DMS53 (cell line): Measurements from ENCODE around the gene TSPEAR.
"Not testable (repeated sequence)": the region's sequence is repeated elsewhere in the genome, so short reads cannot be mapped to it uniquely, and the experiment has no call there.

Experiments used
- DNase-seq: peaks from one replicate; lab custom pipeline; 2025; lab: John Stamatoyannopoulos, UW

Gene TSPEAR

GRCh38 chr21:44684077-44684476 is 27.3 kb downstream of the TSPEAR start:
- DNase-seq, result no peak

- DNase-seq, result no peak
These were observed 28.7 kb downstream of the TSPEAR start for GRCh38 chr21:44682580-44683151.

DNA sequence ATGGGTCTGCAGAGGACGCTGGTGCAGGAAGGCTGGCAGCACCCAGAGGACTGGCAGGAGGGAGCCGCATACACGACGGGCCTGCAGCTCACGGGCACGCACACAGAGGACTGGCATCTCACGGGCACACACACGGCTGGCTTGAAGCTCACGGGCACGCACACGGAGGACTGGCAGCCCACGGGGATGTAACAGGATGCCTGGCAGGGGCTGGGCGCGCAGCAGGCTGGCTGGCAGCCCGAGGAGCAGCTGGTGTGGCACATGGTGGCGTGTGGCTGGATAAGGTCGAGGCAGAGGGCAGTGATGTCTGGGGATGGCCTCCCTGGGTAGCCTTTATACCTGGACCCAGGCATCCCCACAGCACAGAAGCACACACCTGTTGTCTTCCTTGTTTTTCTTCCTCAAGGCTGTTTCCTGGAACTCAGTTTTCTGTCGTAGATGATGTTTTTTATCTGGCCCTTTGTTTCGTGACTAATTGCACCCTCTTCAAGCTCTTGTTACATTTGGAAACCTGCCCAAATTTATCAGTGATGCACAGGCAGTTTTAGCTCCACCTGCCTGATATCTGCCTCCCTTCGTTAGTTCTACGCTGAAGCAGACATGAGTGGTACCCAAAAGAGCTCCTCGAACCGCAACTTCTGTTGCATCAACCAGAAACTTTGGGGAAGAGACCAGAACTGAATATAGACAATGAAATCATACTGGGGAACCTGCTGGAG is 29.4 kb downstream of the TSPEAR start, which contains the start of gene KRTAP12-1:
TSS of gene KRTAP12-1 (minus strand) at position 303 of the 719 bp plus-strand sequence. CDS start at position 263, 40 bp downstream.
- no peak for DNase-seq

GRCh38 chr21:44681152-44681551 is 30.2 kb downstream of the TSPEAR start:
- DNase-seq, result no peak

DNA sequence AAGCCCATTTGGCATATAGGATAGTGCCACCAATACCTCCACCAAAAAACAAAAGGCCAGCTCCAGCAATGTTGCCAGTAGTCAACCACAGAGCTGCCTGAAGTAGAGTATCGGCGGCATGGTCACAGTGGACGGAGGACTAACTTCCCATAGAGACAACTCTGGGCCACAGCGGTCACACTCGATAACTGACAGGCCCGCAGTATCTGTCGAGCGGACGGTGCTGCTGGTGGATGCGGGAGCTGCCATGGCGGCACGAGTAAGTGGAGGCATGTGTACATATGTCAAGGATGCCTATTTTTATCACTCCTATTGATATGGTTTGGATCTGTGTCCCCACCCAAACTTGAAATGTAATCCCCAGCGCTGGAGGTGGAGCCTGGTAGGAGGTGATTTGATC is 33.5 kb downstream of the TSPEAR start:
- DNase-seq, result no peak

GRCh38 chr21:44671911-44672310 is 39.5 kb downstream of the TSPEAR start:
- no peak for DNase-seq

DNA sequence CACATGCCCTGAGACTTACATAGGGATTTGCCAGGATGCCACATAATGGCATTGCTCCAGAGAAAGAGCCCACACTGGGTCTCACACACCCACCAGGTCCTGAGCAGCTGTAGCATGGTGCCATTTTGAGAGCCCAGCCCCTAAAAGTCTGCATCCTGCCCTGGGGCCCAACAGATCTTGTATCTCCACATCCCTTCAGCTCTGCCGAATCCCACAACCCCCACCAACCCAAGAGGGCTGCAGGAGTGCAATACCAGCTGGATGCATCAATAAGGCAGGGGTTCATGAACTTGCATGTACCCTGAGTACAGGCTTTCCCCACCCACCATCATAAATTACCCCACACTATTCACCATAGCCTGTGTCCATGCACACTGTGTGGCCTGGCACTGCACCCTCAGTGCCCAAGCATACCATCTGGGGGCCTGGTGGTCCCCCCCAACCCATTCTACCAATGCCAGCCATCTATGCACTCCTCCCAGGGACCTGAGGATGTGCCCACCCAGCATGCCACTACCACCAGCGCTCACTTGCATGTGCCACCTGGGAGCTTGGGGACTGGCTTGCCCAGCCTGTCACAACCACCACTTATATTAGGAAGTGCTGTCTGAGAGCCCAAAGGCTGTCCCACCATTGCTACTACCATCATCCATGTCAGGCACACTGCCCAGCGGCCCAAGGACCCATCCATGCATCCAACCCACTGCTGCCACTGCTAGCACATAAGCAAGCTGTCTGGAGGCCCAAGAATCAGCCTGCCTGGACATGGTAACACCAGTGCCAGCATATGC is 40.5 kb downstream of the TSPEAR start:
- DNase-seq, result no peak

DNA sequence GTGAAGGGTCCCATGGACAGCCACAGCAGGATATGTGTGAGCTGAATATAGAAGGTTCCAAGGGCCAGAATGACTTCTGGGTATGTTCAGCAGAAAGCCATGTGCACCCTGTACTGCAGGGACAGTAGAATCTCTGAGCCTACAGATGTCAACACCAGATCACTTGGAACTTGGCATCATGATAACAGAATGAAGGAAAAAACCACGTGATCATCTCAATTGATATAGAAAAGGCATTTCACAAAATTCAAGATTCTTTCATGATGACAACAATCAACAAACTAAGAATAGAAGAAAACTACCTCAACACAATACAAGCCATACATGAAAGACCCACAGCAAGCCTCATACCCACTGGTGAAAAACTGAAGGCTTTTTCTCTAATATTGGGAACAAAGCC is 43.8 kb downstream of the TSPEAR start:
- no peak for DNase-seq

DNA sequence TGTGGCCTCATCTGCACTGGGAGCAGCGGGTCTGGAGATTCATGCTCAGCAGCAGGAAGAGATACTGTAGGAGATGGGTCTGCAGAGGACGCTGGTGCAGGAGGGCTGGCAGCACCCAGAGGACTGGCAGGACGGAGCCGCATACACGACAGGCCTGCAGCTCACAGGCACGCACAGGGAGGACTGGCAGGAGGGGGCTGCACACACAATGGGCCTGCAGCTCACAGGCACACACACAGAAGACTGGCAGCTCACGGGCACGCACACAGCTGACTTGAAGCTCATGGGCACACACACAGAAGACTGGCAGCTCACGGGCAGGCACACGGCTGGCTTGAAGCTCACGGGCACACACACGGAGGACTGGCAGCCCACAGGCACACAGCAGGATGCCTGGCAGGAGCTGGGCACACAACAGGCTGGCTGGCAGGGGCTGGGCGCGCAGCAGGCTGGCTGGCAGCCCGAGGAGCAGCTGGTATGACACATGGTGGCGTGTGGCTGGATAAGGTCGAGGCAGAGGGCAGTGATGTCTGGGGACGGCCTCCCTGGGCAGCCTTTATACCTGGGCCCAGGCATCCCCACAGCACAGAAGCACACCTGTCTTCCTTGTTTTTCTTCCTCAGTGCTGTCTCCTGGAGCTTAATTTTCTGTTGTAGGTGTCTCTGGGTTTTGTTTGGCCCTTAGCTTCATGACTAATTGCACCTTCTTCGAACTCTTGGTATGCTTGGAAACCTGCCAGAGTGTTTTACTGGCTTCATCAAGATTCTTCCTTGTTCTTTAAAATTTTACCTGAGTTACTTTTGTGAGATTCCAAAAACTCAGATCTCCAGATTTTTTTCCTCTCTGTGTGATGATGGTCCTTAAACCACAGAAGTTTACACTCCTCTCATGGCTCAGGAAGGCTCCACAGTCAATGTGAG is 44.7 kb downstream of the TSPEAR start, which contains the start of gene KRTAP12-2:
TSS of gene KRTAP12-2 (minus strand) at position 527 of the 920 bp plus-strand sequence. CDS start at position 486, 41 bp downstream.
- no peak for DNase-seq

- DNase-seq, result no peak
These were observed 46.7 kb downstream of the TSPEAR start for GRCh38 chr21:44664691-44665090.

DNA sequence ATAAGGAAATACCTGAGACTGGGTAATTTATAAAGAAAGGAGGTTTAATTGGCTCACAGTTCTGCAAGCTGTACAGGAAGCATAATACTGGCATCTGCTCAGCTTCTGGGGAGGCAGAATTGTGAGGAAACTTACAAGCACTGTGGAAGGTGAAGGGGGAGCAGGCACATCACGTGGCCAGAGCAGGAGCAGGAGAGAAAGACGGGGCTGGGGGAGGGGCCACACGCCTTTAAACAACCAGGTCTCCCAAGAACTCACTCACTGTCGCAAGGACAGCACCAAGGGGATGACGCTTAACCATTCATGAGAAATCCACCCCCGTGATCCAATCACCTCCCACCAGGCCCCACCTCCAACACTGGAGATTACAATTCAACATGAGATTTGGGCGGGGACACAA is 49.8 kb downstream of the TSPEAR start:
- DNase-seq, result not testable (repeated sequence)

- DNase-seq, result no peak
These were observed 52.3 kb downstream of the TSPEAR start for GRCh38 chr21:44658913-44659595.

GRCh38 chr21:44658541-44658910 is 52.8 kb downstream of the TSPEAR start:
- no peak for DNase-seq

- no peak for DNase-seq
These were observed 53.5 kb downstream of the TSPEAR start, which contains the start of gene KRTAP12-3 for GRCh38 chr21:44657635-44658540. KRTAP12-3 (plus strand) TSS chr21:44657932; CDS start chr21:44657980, 48 bp downstream.

GRCh38 chr21:44656868-44657267 is 54.5 kb downstream of the TSPEAR start:
- no peak for DNase-seq

- no peak for DNase-seq
These were observed 56.7 kb downstream of the TSPEAR start, which contains the start of gene KRTAP12-4 for GRCh38 chr21:44654576-44655175. KRTAP12-4 (minus strand) TSS chr21:44654659; CDS start chr21:44654614, 45 bp downstream.

GRCh38 chr21:44653656-44654575 is 57.5 kb downstream of the TSPEAR start:
- DNase-seq, result no peak

DNA sequence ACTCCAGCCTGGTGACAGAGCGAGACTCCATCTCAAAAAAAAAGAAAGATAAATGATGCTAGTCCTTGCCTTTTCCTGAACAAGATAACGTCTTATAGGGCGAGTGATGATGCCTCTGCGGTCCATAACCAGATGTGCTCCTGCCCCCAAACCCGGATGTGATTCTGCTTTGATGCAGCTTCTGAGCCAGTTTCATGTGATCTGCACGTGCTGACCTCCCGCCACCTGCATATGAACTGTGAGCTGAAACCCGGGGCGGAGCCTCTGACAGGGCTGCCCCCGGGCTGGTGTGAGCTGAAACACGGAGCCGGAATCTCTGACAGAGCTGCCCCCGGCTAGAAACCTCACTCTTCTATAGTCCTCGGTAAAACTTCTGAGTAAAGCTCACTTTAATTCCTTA is 58.2 kb downstream of the TSPEAR start:
- DNase-seq, result no peak
